GM23248 (cell line): Measurements from ENCODE around the gene ATXN7L1. TPM values are rescaled to one million over a fixed set of nuclear protein-coding genes. Genes with fewer than 3 reads are reported as not detected.

Source experiments
- DNase-seq: peaks from one replicate; pipeline ENCODE4 v3.0.0-alpha.2; 2015
- H2AFZ ChIP-seq: fragments of 200-600 bp; sonication (generic); 2 replicates; pipeline ENCODE4 v1.6.1; 2016; ENCODE audit warnings: antibody characterized with exemption
- H3F3A ChIP-seq: fragments of 200-600 bp; sonication (generic); 2 replicates; pipeline ENCODE4 v1.6.1; 2016; ENCODE audit warnings: mild to moderate bottlenecking, antibody characterized with exemption, mixed run types; ENCODE audit not compliant: insufficient read depth
- H3K27ac ChIP-seq: fragments of 200-600 bp; sonication (generic); 2 replicates; pipeline ENCODE4 v1.5.1; 2016; ENCODE audit warnings: mild to moderate bottlenecking
- H3K27me3 ChIP-seq: fragments of 200-600 bp; sonication (generic); replicated peaks from 2 replicates; pipeline ENCODE4 v1.6.1; 2016; ENCODE audit warnings: mild to moderate bottlenecking; ENCODE audit not compliant: insufficient read depth
- H3K36me3 ChIP-seq: fragments of 200-600 bp; sonication (generic); 2 replicates; pipeline ENCODE4 v1.6.1; 2016; ENCODE audit warnings: low read depth, mild to moderate bottlenecking
- H3K4me1 ChIP-seq: fragments of 200-600 bp; sonication (generic); 2 replicates; pipeline ENCODE4 v1.6.1; 2016; ENCODE audit warnings: mild to moderate bottlenecking; ENCODE audit not compliant: insufficient read depth
- H3K4me2 ChIP-seq: fragments of 200-600 bp; sonication (generic); one replicate; pipeline ENCODE4 v1.6.1; 2016; ENCODE audit warnings: mild to moderate bottlenecking; ENCODE audit not compliant: unreplicated experiment
- H3K4me3 ChIP-seq: fragments of 200-600 bp; sonication (generic); 2 replicates; pipeline ENCODE4 v1.5.1; 2016; ENCODE audit warnings: mild to moderate bottlenecking
- H3K79me2 ChIP-seq: fragments of 200-600 bp; sonication (generic); 2 replicates; pipeline ENCODE4 v1.6.1; 2016; ENCODE audit warnings: mild to moderate bottlenecking; ENCODE audit not compliant: insufficient read depth
- H3K9ac ChIP-seq: fragments of 200-600 bp; sonication (generic); 2 replicates; pipeline ENCODE4 v1.6.1; 2016; ENCODE audit warnings: mild to moderate bottlenecking
- H3K9me2 ChIP-seq: fragments of 200-600 bp; sonication (generic); 2 replicates; pipeline ENCODE4 v1.6.1; 2016; ENCODE audit warnings: mixed run types, mild to moderate bottlenecking, moderate library complexity; ENCODE audit not compliant: insufficient read depth
- H3K9me3 ChIP-seq: fragments of 200-600 bp; sonication (generic); one replicate; pipeline ENCODE4 v1.6.1; 2017; ENCODE audit warnings: low read depth
- H4K20me1 ChIP-seq: fragments of 200-600 bp; sonication (generic); 2 replicates; pipeline ENCODE4 v1.6.0; 2016; ENCODE audit not compliant: insufficient read depth
- EZH2 ChIP-seq: fragments of 200-600 bp; sonication (generic); IDR thresholded peaks from 2 replicates; pipeline ENCODE4 v1.6.1; 2018; ENCODE audit warnings: antibody characterized with exemption, mild to moderate bottlenecking; ENCODE audit not compliant: insufficient read depth, poor library complexity, severe bottlenecking
- EZH2phosphoT487 ChIP-seq: fragments of 200-600 bp; sonication (generic); IDR thresholded peaks from 2 replicates; pipeline ENCODE4 v1.6.1; 2018; ENCODE audit warnings: antibody characterized with exemption, moderate library complexity, mild to moderate bottlenecking, low read depth; ENCODE audit not compliant: insufficient read depth
- WGBS, 2 experiments: methylation state at CpG; one replicate each; pipeline ENCODE4 v1.1.6; 2015 to 2017; ENCODE audit warnings: low lambda C conversion rate in 2 of 2, low coverage in 1 of 2; ENCODE audit errors: missing lambda C conversion rate in 2 of 2; 5-methylcytosine and 5-hydroxymethylcytosine counted together
- in situ Hi-C: fragments of 300-500 bp; cut with MboI; formaldehyde crosslinking; loops from 2 replicates; pipeline ENCODE4 v1.15.0; 2020
- polyA plus RNA-seq: library from polyadenylated mRNA; unstranded; fragments of >200 nt; fragmentation: Nextera tagmentation; extraction: Ambion mirVana; gene quantifications from 2 replicates; pipeline ENCODE4 v1.2.1, GENCODE V29; 2016
- total RNA-seq: library from RNA; depleted of rRNA; stranded (reverse); fragments of >200 nt; shearing (Covaris generic); gene quantifications from 2 replicates; pipeline ENCODE4 v1.2.3, GENCODE V29; 2014

Gene ATXN7L1
- total and polyA plus RNA-seq, 2 experiments from 2014 or later, result 3.7 to 4.5 TPM

- TF ChIP-seq EZH2 (no peak), EZH2phosphoT487 (no peak)
These were observed 5.0 kb upstream of the ATXN7L1 start for GRCh38 chr7:105881439-105881838.

GRCh38 chr7:105880571-105881330 lies 4.4 kb upstream of the ATXN7L1 start:
- H3K4me3 ChIP-seq, result no peak overlapping the region

More at GRCh38 chr7:105881439-105881838, 5.0 kb upstream of the ATXN7L1 start:
- no peaks in the 10 kb centered on the region for H4K20me1 ChIP-seq
- H3F3A ChIP-seq, result no peaks in the 10 kb centered on the region
- H3K36me3 ChIP-seq, result no peaks in the 10 kb centered on the region
- no peaks in the 10 kb centered on the region for H3K9me3 ChIP-seq
- no peak overlapping the region for H3K4me3 ChIP-seq
- peaks cover 21% of the 10 kb centered on the region; the same call in 1 of the 2 replicates for H3K79me2 ChIP-seq
- peaks cover 8% of the 10 kb centered on the region; the same call in 1 of the 2 replicates for H3K4me1 ChIP-seq
- H3K9me2 ChIP-seq, result no peaks in the 10 kb centered on the region
- no peak overlapping the region for H3K27ac ChIP-seq
- no peak overlapping the region for H3K4me2 ChIP-seq
- DNase-seq, result no peak
- H3K27me3 ChIP-seq, result no peaks in the 10 kb centered on the region
- in situ Hi-C loops, result no loop called here
- H3K9ac ChIP-seq, result no peak overlapping the region
- WGBS, 2 experiments, result 11 to 30% methylated on average over 1 of the region's 1 CpG
- H2AFZ ChIP-seq, result no peak overlapping the region

GRCh38 chr7:105879782-105880181 lies 3.4 kb upstream of the ATXN7L1 start:
- no peak overlapping the region for H3K27ac ChIP-seq
- no peaks in the 10 kb centered on the region for H4K20me1 ChIP-seq
- H2AFZ ChIP-seq, result no peak overlapping the region
- no peaks in the 10 kb centered on the region for H3K36me3 ChIP-seq
- H3K9ac ChIP-seq, result no peak overlapping the region
- no peak overlapping the region for H3K4me3 ChIP-seq
- peaks cover 27% of the 10 kb centered on the region for H3K79me2 ChIP-seq
- H3K9me3 ChIP-seq, result no peaks in the 10 kb centered on the region
- no peak for DNase-seq
- TF ChIP-seq EZH2phosphoT487, result no peak
- no peak for TF ChIP-seq EZH2
- H3K9me2 ChIP-seq, result no peaks in the 10 kb centered on the region
- no peaks in the 10 kb centered on the region for H3K27me3 ChIP-seq
- H3F3A ChIP-seq, result no peaks in the 10 kb centered on the region
- 97 to 100% methylated on average over 2 of the region's 2 CpGs for WGBS, 2 experiments
- H3K4me2 ChIP-seq, result no peak overlapping the region
- in situ Hi-C loops, result no loop called here
- peaks cover 12% of the 10 kb centered on the region; the same call in 1 of the 2 replicates for H3K4me1 ChIP-seq

More at GRCh38 chr7:105880571-105881330, 4.4 kb upstream of the ATXN7L1 start:
- Histone ChIP-seq H3K27ac (no peak overlapping the region), H3K27me3 (no peaks in the 10 kb centered on the region), H2AFZ (no peak overlapping the region), H3K9me2 (no peaks in the 10 kb centered on the region), H3K9ac (no peak overlapping the region), H3K9me3 (no peaks in the 10 kb centered on the region), H3K4me2 (no peak overlapping the region), H3F3A (no peaks in the 10 kb centered on the region), H3K79me2 (peaks cover 25% of the 10 kb centered on the region), H3K36me3 (no peaks in the 10 kb centered on the region), H4K20me1 (no peaks in the 10 kb centered on the region), H3K4me1 (peaks cover 8% of the 10 kb centered on the region; the same call in 1 of the 2 replicates)
- in situ Hi-C loops, result no loop called here
- WGBS, 2 experiments, result 48 to 54% methylated on average over 6 of the region's 6 CpGs
- peak; percentile 19 for DNase-seq
- TF ChIP-seq EZH2, result no peak
- TF ChIP-seq EZH2phosphoT487, result no peak

- no peak overlapping the region for H3K4me3 ChIP-seq
- H4K20me1 ChIP-seq, result no peaks in the 10 kb centered on the region
- no peak overlapping the region for H3K4me2 ChIP-seq
- 87 to 94% methylated on average over 2 of the region's 2 CpGs for WGBS, 2 experiments
- no peak for TF ChIP-seq EZH2phosphoT487
- no peak for TF ChIP-seq EZH2
- no peaks in the 10 kb centered on the region for H3K9me2 ChIP-seq
- H3K79me2 ChIP-seq, result peaks cover 33% of the 10 kb centered on the region
- in situ Hi-C loops, result no loop called here
- no peak overlapping the region for H3K9ac ChIP-seq
- DNase-seq, result no peak
- no peaks in the 10 kb centered on the region for H3K9me3 ChIP-seq
- no peak overlapping the region for H2AFZ ChIP-seq
- peaks cover 12% of the 10 kb centered on the region; the same call in 1 of the 2 replicates for H3K4me1 ChIP-seq
- no peaks in the 10 kb centered on the region for H3F3A ChIP-seq
- H3K36me3 ChIP-seq, result no peaks in the 10 kb centered on the region
- H3K27me3 ChIP-seq, result no peaks in the 10 kb centered on the region
- H3K27ac ChIP-seq, result no peak overlapping the region
These were observed 2.6 kb upstream of the ATXN7L1 start for GRCh38 chr7:105878746-105879605.
